GM04503 (cell line): ENCODE results near the gene ECE2.
"Not testable (repeated sequence)": the region's sequence is repeated elsewhere in the genome, so short reads cannot be mapped to it uniquely, and the experiment has no call there.

Experiments
- DNase-seq: peaks from one replicate; pipeline ENCODE4 v3.0.0-alpha.2; 2012; ENCODE audit warnings: low read depth

Gene ECE2

DNA sequence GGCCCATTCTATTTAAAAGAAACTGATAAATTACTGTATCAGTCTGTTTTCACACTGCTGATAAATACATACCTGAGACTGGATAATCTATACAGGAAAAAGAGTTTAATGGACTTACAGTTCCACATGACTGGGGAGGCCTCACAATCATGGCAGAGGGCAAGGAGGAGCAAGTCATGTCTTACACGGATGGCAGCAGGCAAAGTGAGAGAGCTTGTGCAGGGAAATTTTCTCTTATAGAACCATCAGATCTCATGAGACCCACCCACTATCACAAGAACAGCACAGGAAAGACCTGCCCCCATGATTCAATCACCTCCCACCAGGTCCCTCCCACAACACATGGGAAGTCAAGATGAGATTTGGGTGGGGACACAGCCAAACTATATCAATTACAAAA is 8.6 kb upstream of the ECE2 start:
- not testable (repeated sequence) for DNase-seq

DNA sequence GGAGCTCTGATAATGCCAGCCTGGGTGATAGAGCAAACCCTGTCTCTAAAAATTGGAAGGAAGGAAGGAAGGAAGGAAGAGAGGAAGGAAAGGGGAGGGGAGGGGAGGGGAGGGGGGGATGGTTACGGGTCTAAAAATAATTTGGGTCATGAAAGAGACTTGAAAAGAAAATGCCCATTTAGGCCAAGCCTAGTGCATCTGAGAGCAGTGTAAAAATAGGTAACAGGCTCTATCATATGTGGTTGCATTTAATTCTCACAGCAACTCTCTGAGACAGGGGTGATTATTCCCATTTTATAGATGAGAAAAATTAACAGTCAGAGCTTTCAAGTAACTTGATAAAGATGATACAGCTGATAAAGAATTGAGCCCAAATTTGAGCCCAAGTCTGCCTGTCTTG is 3.6 kb upstream of the ECE2 start:
- DNase-seq, result no peak

DNA sequence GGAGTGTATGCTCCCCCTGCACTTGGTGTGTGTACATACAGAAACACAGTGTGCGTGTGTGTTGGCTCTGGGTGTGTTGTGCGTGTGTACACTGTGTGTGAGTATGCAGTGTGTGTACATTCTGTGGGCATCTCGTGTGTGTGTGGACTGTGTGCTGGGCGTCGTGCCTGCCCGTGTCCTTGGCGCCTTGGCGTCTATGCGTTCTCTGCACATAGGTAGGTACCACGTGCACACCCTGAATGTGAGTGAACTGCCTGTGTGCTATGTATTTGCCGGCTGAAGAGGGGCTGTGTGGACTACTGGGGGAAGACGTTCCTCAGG is 481 bp upstream of the ECE2 start:
- no peak for DNase-seq

DNA sequence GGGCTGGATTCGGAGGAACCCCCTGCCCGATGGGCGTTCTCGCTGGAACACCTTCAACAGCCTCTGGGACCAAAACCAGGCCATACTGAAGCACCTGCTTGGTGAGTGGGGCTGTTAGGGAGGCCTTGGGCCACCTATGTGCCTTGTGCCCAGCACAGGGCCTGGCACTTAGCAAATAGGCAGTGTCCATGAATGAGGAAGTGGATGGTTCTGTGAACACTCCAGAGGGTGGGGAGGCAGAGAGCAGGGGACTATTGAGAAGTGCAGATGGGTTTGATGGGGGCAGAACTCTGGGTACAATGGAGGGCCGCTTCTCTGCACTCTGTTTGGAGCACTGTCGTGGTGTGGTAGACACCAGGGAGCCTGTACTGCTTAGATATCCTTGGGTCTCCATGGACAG is 1.5 kb downstream of the ECE2 start:
- DNase-seq, result no peak

DNA sequence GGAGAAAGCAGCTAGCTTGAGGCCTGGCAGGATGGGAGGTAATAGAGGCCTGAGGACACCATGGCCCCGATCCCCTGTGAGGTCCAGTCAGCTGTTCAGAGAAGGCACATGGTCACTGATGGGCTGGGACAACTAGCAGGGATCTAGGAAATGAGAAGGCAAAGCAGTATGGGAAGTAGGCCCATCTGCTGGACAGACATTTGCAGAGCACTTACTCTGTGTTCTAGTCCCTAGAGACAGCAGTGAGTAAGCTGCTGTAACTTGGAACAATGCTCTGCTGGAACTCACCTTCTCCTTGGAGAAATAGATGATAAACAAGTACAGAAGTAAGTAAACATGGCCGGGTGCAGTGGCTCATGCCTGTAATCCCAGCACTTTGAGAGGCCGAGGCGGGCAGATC is 7.1 kb downstream of the ECE2 start:
- no peak for DNase-seq

DNA sequence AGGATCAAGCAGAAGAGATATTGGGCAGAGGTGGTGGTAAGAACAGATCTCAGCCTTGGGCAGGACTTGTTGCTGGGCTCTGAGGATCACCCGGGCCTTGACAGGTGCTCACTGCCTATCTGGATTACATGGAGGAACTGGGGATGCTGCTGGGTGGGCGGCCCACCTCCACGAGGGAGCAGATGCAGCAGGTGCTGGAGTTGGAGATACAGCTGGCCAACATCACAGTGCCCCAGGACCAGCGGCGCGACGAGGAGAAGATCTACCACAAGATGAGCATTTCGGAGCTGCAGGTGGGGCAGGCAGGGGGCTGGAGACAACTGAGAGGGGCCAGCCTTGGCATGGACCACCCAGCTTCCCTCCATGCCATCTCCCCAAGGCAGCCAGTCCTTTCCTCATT is 7.9 kb downstream of the ECE2 start:
- DNase-seq, result no peak

DNA sequence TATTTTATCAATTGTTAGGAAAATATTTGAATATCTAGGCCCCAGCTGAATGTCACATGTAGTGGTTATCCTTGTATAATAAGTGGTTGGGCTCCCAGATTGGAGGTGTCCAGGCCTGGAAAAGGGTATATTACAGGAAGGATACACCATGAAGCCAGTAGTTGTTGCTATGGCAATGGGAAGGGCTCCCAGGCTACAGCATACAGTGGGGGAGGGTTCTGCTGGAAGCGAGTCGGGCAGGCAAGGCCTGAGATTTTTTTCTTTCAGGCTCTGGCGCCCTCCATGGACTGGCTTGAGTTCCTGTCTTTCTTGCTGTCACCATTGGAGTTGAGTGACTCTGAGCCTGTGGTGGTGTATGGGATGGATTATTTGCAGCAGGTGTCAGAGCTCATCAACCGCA is 8.9 kb downstream of the ECE2 start:
- DNase-seq, result no peak

DNA sequence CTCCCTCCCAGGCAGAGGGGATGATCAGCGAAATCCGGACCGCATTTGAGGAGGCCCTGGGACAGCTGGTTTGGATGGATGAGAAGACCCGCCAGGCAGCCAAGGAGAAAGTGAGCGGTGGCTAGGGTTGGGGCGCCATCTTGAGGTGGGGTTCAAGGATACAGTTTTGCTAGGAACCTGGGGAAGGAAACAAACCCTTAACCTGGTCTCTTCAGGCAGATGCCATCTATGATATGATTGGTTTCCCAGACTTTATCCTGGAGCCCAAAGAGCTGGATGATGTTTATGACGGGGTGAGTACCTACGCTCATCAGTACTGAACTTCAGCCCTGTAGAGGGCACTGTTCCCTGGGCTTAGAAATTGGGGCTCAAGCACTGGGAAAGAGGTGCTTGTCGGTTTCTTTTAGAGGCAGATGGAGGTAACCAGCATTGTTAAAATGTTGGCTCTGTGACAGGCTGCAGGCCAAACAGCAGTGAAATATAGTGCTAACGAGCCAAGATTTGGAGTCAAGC is 13.7 kb downstream of the ECE2 start:
- DNase-seq, result no peak

DNA sequence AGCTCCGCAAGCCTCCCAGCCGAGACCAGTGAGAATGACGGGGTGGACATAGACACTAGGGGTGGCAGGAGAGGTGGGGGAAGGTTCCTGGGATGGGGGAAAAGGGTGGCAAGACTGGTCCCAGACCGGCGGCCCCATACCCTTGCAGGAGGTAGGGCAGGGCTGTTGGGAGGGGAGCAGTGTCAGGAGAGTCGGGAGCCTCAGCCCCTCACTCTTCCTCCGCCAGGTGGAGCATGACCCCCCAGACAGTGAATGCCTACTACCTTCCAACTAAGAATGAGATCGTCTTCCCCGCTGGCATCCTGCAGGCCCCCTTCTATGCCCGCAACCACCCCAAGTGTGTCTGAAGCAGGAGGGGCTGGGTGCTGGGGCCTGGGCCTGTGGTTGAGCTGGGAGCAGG is 14.5 kb downstream of the ECE2 start:
- DNase-seq, result no peak

DNA sequence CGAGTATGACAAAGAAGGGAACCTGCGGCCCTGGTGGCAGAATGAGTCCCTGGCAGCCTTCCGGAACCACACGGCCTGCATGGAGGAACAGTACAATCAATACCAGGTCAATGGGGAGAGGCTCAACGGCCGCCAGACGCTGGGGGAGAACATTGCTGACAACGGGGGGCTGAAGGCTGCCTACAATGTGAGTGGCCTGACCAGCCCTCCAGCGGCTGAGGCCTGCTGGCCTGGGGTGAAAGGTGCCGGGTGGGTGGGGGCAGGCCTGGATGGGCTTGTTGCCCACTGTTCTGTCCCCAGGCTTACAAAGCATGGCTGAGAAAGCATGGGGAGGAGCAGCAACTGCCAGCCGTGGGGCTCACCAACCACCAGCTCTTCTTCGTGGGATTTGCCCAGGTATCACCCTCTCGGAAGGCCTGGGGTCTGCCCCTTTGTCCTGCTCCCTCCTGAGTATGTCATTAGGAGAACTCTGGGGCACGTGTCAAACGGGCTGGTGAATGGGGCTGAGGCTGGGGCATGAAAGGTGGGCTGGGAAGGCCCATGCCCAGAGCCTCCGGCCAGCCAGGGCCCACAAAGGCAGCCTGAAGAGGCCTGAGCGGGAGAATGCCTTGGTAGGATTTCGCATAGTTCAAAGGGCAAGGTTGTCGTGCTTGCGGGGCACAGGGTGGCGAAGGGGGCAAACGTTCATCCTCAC is 15.4 kb downstream of the ECE2 start:
- DNase-seq, result no peak

DNA sequence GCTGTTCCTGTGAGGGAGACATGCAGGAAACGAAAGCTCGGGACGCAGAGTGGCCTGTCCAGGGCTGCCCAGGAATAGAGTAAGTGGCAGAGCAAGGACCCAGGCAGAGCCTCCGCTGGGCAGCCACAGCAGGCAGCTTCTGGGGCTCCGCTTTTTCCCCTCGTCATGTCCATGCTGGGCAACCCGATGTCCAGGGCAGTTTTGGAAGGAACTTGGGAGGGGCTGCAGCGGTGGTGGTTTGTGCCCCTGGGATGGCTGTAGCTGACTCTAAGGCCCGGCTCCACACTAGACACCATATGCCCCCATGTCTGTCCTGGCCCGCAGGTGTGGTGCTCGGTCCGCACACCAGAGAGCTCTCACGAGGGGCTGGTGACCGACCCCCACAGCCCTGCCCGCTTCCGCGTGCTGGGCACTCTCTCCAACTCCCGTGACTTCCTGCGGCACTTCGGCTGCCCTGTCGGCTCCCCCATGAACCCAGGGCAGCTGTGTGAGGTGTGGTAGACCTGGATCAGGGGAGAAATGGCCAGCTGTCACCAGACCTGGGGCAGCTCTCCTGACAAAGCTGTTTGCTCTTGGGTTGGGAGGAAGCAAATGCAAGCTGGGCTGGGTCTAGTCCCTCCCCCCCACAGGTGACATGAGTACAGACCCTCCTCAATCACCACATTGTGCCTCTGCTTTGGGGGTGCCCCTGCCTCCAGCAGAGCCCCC is 16.1 kb downstream of the ECE2 start:
- no peak for DNase-seq

DNA sequence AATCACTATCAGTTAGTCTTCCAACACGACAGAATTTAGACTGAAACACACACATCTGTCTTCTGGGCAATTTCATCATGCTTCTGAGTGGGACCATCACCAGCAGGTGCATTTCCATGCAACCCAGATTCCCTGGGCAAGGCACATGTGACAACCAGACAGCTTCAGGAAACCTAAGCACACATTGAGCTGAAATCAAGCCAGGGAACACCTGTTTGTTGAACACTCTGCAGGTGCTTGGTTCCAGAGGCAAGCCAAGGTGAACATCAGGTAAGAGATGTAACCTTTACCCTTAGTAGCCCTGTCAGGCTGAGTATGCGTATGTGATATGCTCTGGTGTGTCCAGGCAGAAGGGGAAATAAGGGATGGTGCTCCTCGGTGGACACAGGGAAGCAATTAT is 19.9 kb downstream of the ECE2 start:
- no peak for DNase-seq

DNA sequence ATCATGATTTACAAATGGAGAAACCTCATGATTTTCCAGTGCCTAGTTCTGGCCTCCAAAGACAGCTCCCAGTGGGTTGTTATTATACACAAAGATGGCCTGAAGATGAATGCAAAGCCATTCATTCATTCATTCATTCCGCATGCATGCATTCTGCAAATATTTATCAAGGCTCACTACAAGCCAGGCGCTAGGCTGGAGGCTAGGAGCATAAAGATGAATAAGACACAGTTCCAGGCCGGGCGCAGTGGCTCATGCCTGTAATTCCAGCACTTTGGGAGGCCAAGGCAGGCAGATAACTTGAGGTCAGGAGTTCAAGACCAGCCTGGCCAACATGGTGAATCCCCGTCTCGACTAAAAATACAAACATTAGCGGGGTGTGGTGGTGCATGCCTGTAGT is 20.8 kb downstream of the ECE2 start:
- no peak for DNase-seq

DNA sequence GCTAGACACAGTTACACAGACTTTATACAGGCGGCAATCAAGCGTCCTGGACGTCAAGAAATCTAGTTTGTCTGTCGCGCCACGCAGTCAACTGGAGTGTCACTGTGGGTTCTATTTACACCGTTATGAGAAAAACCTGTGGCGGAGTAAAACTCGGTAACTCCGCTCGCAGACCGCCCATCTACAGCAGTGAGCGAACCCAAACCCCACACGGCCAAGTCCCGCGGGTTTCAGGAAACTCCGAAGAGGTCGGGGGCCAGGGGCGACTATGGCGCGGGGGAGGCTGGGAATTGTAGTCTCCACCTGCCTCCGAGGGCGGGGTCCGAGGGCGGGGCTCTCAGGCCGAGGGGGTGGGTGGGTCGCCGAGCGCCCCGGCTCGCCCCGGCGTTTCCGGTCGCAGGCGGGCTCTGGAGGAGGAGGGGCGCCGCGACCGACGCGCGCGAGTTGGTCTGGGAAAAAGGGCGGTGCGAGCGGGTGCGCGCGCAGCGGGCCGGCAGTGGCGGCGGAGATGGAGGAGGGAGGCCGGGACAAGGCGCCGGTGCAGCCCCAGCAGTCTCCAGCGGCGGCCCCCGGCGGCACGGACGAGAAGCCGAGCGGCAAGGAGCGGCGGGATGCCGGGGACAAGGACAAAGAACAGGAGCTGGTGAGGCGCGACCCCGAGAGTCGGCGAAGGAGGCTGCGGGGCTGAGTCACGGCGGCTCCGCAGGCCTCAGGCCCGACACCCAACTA is 23.1 kb downstream of the ECE2 start, which contains the start of gene PSMD2:
TSS of gene PSMD2 (plus strand) at position 483 of the 729 bp plus-strand sequence. CDS start at position 509, 26 bp downstream.
- peak; percentile 73 for DNase-seq

DNA sequence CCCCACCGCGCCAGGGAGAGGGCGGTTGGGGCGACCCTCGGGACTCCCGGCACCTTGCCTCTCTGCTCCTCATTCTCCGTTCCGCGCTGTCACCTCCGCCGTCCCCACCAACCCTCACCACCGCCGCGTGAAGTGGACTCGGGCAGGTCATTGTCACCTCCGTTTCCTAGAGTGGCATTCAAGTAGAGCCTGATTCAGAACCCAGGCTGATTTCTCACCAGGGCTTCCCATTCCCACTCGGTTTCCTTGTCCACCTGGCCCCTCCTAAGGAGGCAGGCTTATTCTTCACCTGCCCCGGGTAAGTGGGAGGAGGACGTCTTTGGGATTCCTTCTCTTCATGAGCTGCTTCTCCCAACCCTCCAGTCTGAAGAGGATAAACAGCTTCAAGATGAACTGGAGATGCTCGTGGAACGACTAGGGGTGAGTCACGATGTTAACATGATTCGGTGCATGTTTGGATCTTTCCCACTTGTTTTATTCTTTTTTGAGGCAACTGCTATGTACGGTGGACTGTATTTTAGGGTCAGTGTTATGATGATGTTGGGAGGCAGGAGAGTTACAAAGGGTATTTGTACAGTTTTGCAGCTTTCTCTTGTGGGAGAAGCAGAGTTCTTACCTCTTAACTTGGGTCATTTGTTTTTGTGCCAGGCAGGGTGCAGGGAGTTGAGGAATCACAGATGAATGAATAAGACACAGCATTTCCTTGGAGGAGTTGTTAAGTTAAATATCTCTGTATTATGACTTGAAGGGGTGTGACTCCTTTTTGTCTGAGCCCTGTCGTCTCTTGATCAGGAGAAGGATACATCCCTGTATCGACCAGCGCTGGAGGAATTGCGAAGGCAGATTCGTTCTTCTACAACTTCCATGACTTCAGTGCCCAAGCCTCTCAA is 23.9 kb downstream of the ECE2 start:
- DNase-seq, result no peak

DNA sequence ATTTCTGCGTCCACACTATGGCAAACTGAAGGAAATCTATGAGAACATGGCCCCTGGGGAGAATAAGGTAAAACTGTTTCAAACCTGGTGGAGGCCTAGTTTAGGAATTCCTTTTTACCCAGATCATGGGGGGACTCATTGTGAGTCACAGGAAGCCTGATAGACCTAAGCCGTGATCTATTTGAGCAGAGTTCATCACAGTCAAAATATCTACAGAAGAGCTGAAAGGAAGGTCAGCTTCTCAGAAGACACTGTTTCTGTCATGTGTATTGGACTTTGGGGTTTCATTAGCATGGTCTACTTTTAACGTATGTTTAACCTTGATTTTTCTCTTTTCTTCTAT is 24.5 kb downstream of the ECE2 start:
- DNase-seq, result no peak

DNA sequence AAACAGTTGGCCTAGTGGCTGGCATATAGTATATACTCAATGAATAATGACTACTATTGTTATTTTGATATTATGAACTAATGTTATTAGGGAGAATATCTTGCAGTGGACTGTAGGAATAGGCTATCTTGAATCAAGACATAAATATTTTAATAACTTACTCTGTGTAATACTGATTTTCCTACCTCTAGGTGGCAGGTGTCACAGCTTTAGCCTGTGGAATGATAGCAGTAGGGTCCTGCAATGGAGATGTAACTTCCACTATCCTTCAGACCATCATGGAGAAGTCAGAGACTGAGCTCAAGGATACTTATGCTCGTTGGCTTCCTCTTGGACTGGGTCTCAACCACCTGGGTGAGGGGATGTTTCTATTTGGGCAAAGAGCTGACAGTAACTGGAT is 29.8 kb downstream of the ECE2 start:
- no peak for DNase-seq

DNA sequence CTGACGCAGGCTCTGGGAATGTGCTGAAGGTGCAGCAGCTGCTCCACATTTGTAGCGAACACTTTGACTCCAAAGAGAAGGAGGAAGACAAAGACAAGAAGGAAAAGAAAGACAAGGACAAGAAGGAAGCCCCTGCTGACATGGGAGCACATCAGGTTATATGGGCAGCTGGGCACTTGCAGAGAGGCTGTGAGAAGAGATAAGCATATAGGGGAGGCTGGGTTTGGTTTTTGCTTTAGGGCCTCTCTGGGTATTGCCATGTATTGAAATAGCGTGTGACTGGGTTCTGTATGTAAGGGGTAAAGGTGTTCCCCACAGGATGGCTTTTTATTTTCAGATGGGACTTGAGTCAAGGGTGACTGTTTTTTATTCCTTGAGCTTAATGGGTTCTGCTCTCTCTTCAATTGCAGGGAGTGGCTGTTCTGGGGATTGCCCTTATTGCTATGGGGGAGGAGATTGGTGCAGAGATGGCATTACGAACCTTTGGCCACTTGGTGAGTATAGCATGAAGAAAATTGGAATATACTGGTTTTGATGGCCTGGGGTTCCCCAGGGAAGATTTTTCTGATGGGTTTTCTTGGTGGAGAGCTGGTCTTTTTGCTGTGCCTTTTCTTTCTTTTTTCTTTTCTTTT is 30.6 kb downstream of the ECE2 start:
- DNase-seq, result no peak

DNA sequence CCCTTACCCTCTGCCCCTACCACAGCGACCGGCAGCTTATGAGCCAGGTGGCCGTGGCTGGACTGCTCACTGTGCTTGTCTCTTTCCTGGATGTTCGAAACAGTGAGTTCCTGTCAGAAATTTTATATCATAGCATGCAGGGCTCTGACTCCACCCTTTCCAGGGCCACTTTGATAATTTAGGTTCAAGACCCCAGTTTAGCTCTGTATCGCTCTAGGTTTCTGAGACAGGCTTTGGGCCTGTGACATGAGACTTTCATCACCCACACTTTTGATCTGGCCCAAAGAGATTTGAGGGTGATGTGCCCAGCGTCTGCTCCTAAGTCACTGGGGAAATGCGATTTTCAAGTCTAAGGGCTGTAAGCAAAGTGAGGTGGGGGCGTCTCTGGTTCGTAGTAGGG is 32.1 kb downstream of the ECE2 start:
- DNase-seq, result no peak

DNA sequence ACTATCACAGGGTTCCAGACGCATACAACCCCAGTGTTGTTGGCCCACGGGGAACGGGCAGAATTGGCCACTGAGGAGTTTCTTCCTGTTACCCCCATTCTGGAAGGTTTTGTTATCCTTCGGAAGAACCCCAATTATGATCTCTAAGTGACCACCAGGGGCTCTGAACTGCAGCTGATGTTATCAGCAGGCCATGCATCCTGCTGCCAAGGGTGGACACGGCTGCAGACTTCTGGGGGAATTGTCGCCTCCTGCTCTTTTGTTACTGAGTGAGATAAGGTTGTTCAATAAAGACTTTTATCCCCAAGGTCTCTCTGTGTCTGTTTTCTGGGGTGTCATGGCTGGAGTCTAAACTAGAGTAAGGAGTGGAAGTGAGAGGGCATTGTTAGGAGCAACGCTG is 32.9 kb downstream of the ECE2 start:
- DNase-seq, result no peak

DNA sequence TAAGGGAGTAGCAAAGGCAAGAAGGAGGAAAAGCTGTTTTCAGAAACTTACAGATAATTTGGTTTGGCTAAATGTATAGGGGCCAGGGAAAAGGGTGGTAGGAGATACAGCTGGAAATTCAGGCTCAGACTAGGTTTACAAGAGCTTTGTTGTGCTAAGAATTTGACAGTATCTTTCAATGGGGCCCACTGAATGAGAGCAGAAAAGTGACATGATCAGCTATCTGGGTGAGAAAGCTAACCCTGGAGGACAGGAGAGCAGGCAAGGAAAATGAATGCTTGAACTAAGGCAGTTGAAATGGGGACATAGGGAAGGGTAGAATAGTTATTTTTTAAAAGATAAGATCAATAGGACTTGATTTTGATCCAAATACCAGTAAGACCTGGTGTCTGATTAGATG is 35.8 kb downstream of the ECE2 start:
- DNase-seq, result no peak

DNA sequence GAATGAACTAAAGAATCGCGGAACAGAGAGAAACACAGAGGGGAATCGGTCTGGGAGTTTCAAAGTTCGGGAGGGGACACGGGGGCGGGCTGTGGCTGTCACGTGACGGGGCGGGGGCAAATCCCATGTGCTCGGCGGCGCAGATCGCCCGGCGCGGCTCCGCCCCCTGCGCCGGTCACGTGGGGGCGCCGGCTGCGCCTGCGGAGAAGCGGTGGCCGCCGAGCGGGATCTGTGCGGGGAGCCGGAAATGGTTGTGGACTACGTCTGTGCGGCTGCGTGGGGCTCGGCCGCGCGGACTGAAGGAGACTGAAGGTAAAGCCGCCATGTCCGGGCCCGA is 38.5 kb downstream of the ECE2 start, which contains the start of gene EIF4G1:
TSS of gene EIF4G1 (plus strand) at position 244 of the 337 bp plus-strand sequence. CDS start 1,191 bp downstream, outside the sequence.
- no peak for DNase-seq
